OCI-M1 (cell line): ENCODE measurements around the gene NOS3.
A peak's percentile ranks its signal among the peaks of the same experiment; 100 is the strongest.
"Not testable (repeated sequence)": the region's sequence is repeated elsewhere in the genome, so short reads cannot be mapped to it uniquely, and the experiment has no call there.

Source experiments
- DNase-seq: peaks from one replicate; lab custom pipeline; 2025; lab: John Stamatoyannopoulos, UW

Gene NOS3

GRCh38 chr7:151000897-151001495 lies 10.2 kb downstream of the NOS3 start:
- DNase-seq, result peak; percentile 2

- DNase-seq, result no peak
These were observed 10.7 kb downstream of the NOS3 start for GRCh38 chr7:151001546-151001945.

- DNase-seq, result no peak
These were observed 12.8 kb downstream of the NOS3 start for GRCh38 chr7:151003572-151003971.

GRCh38 chr7:151005566-151005965 lies 14.7 kb downstream of the NOS3 start:
- DNase-seq, result no peak

- DNase-seq, result no peak
These were observed 15.9 kb downstream of the NOS3 start for GRCh38 chr7:151006590-151007300.

GRCh38 chr7:151007469-151007898 lies 16.7 kb downstream of the NOS3 start:
- peak; percentile 31 for DNase-seq

GRCh38 chr7:151008143-151008510 lies 17.3 kb downstream of the NOS3 start:
- peak; percentile 86 for DNase-seq

GRCh38 chr7:151008511-151009323 lies 17.9 kb downstream of the NOS3 start:
- peak; percentile 95 for DNase-seq

GRCh38 chr7:151009327-151010036 lies 18.7 kb downstream of the NOS3 start:
- DNase-seq, result peak; percentile 67

- DNase-seq, result no peak
These were observed 19.2 kb downstream of the NOS3 start for GRCh38 chr7:151010037-151010306.

GRCh38 chr7:151010307-151011096 lies 19.7 kb downstream of the NOS3 start:
- DNase-seq, result peak; percentile 79

GRCh38 chr7:151011097-151011409 lies 20.2 kb downstream of the NOS3 start:
- peak; percentile 46 for DNase-seq

- DNase-seq, result not testable (repeated sequence)
These were observed 20.8 kb downstream of the NOS3 start for GRCh38 chr7:151011616-151012015.

GRCh38 chr7:151012031-151012692 lies 21.3 kb downstream of the NOS3 start:
- DNase-seq, result no peak

GRCh38 chr7:151012911-151013347 lies 22.1 kb downstream of the NOS3 start:
- peak; percentile 3 for DNase-seq

GRCh38 chr7:151013356-151013732 lies 22.5 kb downstream of the NOS3 start:
- no peak for DNase-seq

- no peak for DNase-seq
These were observed 23.1 kb downstream of the NOS3 start for GRCh38 chr7:151013733-151014497.

GRCh38 chr7:151014950-151015349 lies 24.1 kb downstream of the NOS3 start:
- no peak for DNase-seq

GRCh38 chr7:151015967-151016366 lies 25.1 kb downstream of the NOS3 start:
- no peak for DNase-seq

- DNase-seq, result no peak
These were observed 25.7 kb downstream of the NOS3 start for GRCh38 chr7:151016505-151016904.

GRCh38 chr7:151016942-151017341 lies 26.1 kb downstream of the NOS3 start:
- no peak for DNase-seq
